Thymus (tissue), 11 donors: ENCODE data around the gene NFIC. TPM values are rescaled to one million over a fixed set of nuclear protein-coding genes. Genes with fewer than 3 reads are reported as not detected.
A peak's percentile ranks its signal among the peaks of the same experiment; 100 is the strongest.
"Not testable (repeated sequence)": the region's sequence is repeated elsewhere in the genome, so short reads cannot be mapped to it uniquely, and the experiment has no call there.

Experiments
- DNase-seq, 9 donors: peaks; one replicate each; pipeline ENCODE4 v3.0.0-alpha.2; 2013; ENCODE audit warnings: low spot score in 9 of 9, low read depth in 6 of 9, missing footprints in 1 of 9
- H3K27ac ChIP-seq, 2 donors: one replicate each; pipeline ENCODE4 v1.5.1; 2013; ENCODE audit warnings: control low read depth in 1 of 2, low read depth in 1 of 2, low read length in 1 of 2, mild to moderate bottlenecking in 1 of 2, moderate library complexity in 1 of 2
- H3K27me3 ChIP-seq, 2 donors: one replicate each; pipeline ENCODE4 v1.5.1; 2013; ENCODE audit warnings: low read length in 1 of 2; ENCODE audit not compliant: control insufficient read depth in 2 of 2, insufficient read depth in 1 of 2
- H3K36me3 ChIP-seq, 2 donors: one replicate each; pipeline ENCODE4 v1.5.1; 2013; ENCODE audit warnings: low read length in 1 of 2, mild to moderate bottlenecking in 1 of 2, moderate library complexity in 1 of 2; ENCODE audit not compliant: control insufficient read depth in 2 of 2, insufficient read depth in 2 of 2
- H3K4me1 ChIP-seq, 2 donors: one replicate each; pipeline ENCODE4 v1.5.1; 2013; ENCODE audit warnings: low read length in 2 of 2; ENCODE audit not compliant: control insufficient read depth in 2 of 2, insufficient read depth in 2 of 2
- H3K4me3 ChIP-seq, 2 donors: one replicate each; pipeline ENCODE4 v1.5.1; 2013; ENCODE audit warnings: low read length in 2 of 2, control low read depth in 1 of 2, mild to moderate bottlenecking in 1 of 2
- H3K9me3 ChIP-seq, 2 donors: one replicate each; pipeline ENCODE4 v1.5.1; 2013; ENCODE audit warnings: low read length in 1 of 2, mild to moderate bottlenecking in 1 of 2; ENCODE audit not compliant: control insufficient read depth in 2 of 2, insufficient read depth in 1 of 2
- WGBS: extraction: QIAGEN DNeasy Blood & Tissue Kit; methylation state at CpG from one replicate; pipeline ENCODE4 v1.1.7; 2013; 5-methylcytosine and 5-hydroxymethylcytosine counted together
- polyA plus RNA-seq: library from polyadenylated mRNA; stranded (reverse); fragments of 200-250 nt; gene quantifications from one replicate; pipeline ENCODE4 v1.2.3, GENCODE V29; 2013
- total RNA-seq: library from RNA; stranded (reverse); fragments of 120-200 nt; gene quantifications from one replicate; pipeline ENCODE4 v1.2.4, GENCODE V29; 2013
- donor health status: healthy.

NFIC gene
- total and polyA plus RNA-seq, 2 donors: 2.1 to 17.0 TPM

- Histone ChIP-seq H3K27ac (no peak overlapping the region), H3K4me3 (no peak overlapping the region), H3K27me3 (peaks cover 0 to 7% of the 10 kb centered on the region in 2 donors), H3K9me3 (peaks cover 0 to 9% of the 10 kb centered on the region in 2 donors), H3K36me3 (no peaks in the 10 kb centered on the region), H3K4me1 (peaks cover 9% of the 10 kb centered on the region in 2 donors)
- no peak for DNase-seq
- 95% methylated on average over 15 of the region's 15 CpGs for WGBS
Measured at GRCh38 chr19:3335431-3336350, 30.7 kb upstream of the NFIC start.

- Histone ChIP-seq H3K4me3 (no peak overlapping the region), H3K27me3 (peaks cover 0 to 7% of the 10 kb centered on the region in 2 donors), H3K36me3 (no peaks in the 10 kb centered on the region), H3K4me1 (peaks cover 9% of the 10 kb centered on the region in 2 donors), H3K9me3 (peaks cover 0 to 9% of the 10 kb centered on the region in 2 donors), H3K27ac (no peak overlapping the region)
- DNase-seq: no peak
- WGBS: 89% methylated on average over 5 of the region's 5 CpGs
Measured at GRCh38 chr19:3336351-3336679, 30.1 kb upstream of the NFIC start.

GRCh38 chr19:3336680-3337523 is 29.5 kb upstream of the NFIC start:
- Histone ChIP-seq H3K4me1 (peaks cover 9% of the 10 kb centered on the region in 2 donors), H3K36me3 (no peaks in the 10 kb centered on the region), H3K4me3 (no peak overlapping the region), H3K9me3 (peaks cover 0 to 5% of the 10 kb centered on the region in 2 donors), H3K27ac (peak overlapping the region in 1 of 2 donors; percentile 11), H3K27me3 (peaks cover 0 to 7% of the 10 kb centered on the region in 2 donors)
- 81% methylated on average over 22 of the region's 22 CpGs for WGBS
- no peak for DNase-seq

- H3K36me3 ChIP-seq: no peaks in the 10 kb centered on the region
- peak overlapping the region; percentile 81 to 98 for H3K27ac ChIP-seq
- H3K27me3 ChIP-seq: peaks cover 0 to 7% of the 10 kb centered on the region in 2 donors
- peak in 8 of 9 donors; percentile 42 to 86 (median 56) for DNase-seq
- H3K4me3 ChIP-seq: peak overlapping the region in 1 of 2 donors; percentile 25
- peaks cover 9% of the 10 kb centered on the region in 2 donors for H3K4me1 ChIP-seq
- no peaks in the 10 kb centered on the region for H3K9me3 ChIP-seq
- WGBS: 19% methylated on average over 12 of the region's 12 CpGs
Measured at GRCh38 chr19:3338541-3339181, 27.7 kb upstream of the NFIC start.

GRCh38 chr19:3340340-3340739 is 26.0 kb upstream of the NFIC start:
- peaks cover 0 to 6% of the 10 kb centered on the region in 2 donors for H3K9me3 ChIP-seq
- no peak overlapping the region for H3K4me3 ChIP-seq
- WGBS: 94% methylated on average over 11 of the region's 11 CpGs
- no peak overlapping the region for H3K27ac ChIP-seq
- no peaks in the 10 kb centered on the region for H3K36me3 ChIP-seq
- H3K4me1 ChIP-seq: peaks cover 9% of the 10 kb centered on the region in 2 donors
- DNase-seq: no peak
- peaks cover 0 to 4% of the 10 kb centered on the region in 2 donors for H3K27me3 ChIP-seq

- no peak overlapping the region for H3K4me3 ChIP-seq
- peaks cover 0 to 13% of the 10 kb centered on the region in 2 donors for H3K27me3 ChIP-seq
- H3K36me3 ChIP-seq: no peaks in the 10 kb centered on the region
- 90% methylated on average over 9 of the region's 9 CpGs for WGBS
- DNase-seq: no peak
- H3K27ac ChIP-seq: no peak overlapping the region
- H3K4me1 ChIP-seq: peaks cover 9% of the 10 kb centered on the region in 2 donors
- peaks cover 0 to 6% of the 10 kb centered on the region in 2 donors for H3K9me3 ChIP-seq
Measured at GRCh38 chr19:3342246-3342645, 24.1 kb upstream of the NFIC start.

- H3K4me1 ChIP-seq, DNase-seq, H3K36me3 ChIP-seq, H3K27ac ChIP-seq, H3K9me3 ChIP-seq, H3K4me3 ChIP-seq: not testable (repeated sequence)
- 97% methylated on average over 9 of the region's 9 CpGs for WGBS
- peaks cover 0 to 16% of the 10 kb centered on the region in 2 donors for H3K27me3 ChIP-seq
Measured at GRCh38 chr19:3342962-3343361, 23.4 kb upstream of the NFIC start.

- 64% methylated on average over 26 of the region's 26 CpGs for WGBS
- no peak for DNase-seq
Measured at GRCh38 chr19:3343619-3344502, 22.5 kb upstream of the NFIC start.

More at GRCh38 chr19:3343619-3344502, 22.5 kb upstream of the NFIC start:
- Histone ChIP-seq H3K9me3 (peaks cover 0 to 6% of the 10 kb centered on the region in 2 donors), H3K4me3 (no peak overlapping the region), H3K36me3 (no peaks in the 10 kb centered on the region), H3K4me1 (peaks cover 2% of the 10 kb centered on the region in 2 donors), H3K27ac (no peak overlapping the region), H3K27me3 (peaks cover 0 to 16% of the 10 kb centered on the region in 2 donors)
